GM19463 (cell line): Measurements from ENCODE around the gene ATE1.
"Not testable (repeated sequence)": the region's sequence is repeated elsewhere in the genome, so short reads cannot be mapped to it uniquely, and the experiment has no call there.

Experiments used
- ATAC-seq: cut with Tn5 transposase; IDR thresholded peaks from one replicate; pipeline ENCODE4 v1.9.1; 2021; ENCODE audit warnings: mild to moderate bottlenecking, moderate library complexity; ENCODE audit not compliant: unreplicated experiment

Gene ATE1

GRCh38 chr10:121927841-121928527, at the start of gene ATE1:
Gene ATE1 (minus strand): TSS chr10:121928031. CDS start chr10:121927949, 82 bp downstream.
- peak; percentile 81 for ATAC-seq

GRCh38 chr10:121976607-121977006, 48.8 kb upstream of the ATE1 start:
- ATAC-seq, result no peak

GRCh38 chr10:121975295-121976086, 47.7 kb upstream of the ATE1 start:
- ATAC-seq, result no peak

GRCh38 chr10:121974535-121975294, 46.9 kb upstream of the ATE1 start, which contains the start of gene NSMCE4A:
Gene NSMCE4A (minus strand): TSS chr10:121975217. CDS start chr10:121975165, 52 bp downstream.
- peak; percentile 80 for ATAC-seq

GRCh38 chr10:121974019-121974534, 46.2 kb upstream of the ATE1 start:
- ATAC-seq, result no peak

GRCh38 chr10:121969086-121969485, 41.3 kb upstream of the ATE1 start:
- ATAC-seq, result not testable (repeated sequence)

- ATAC-seq, result no peak
These were observed 38.2 kb upstream of the ATE1 start for GRCh38 chr10:121965996-121966395.

- ATAC-seq, result no peak
These were observed 33.6 kb upstream of the ATE1 start for GRCh38 chr10:121961456-121961855.

GRCh38 chr10:121959671-121960070, 31.8 kb upstream of the ATE1 start:
- no peak for ATAC-seq

- ATAC-seq, result no peak
These were observed 28.6 kb upstream of the ATE1 start for GRCh38 chr10:121956111-121957061.

- ATAC-seq, result no peak
These were observed 24.4 kb upstream of the ATE1 start for GRCh38 chr10:121952226-121952625.

GRCh38 chr10:121949451-121949850, 21.6 kb upstream of the ATE1 start:
- no peak for ATAC-seq

- ATAC-seq, result no peak
These were observed 21.2 kb upstream of the ATE1 start for GRCh38 chr10:121949049-121949448.

- ATAC-seq, result no peak
These were observed 19.8 kb upstream of the ATE1 start for GRCh38 chr10:121947343-121948330.

- no peak for ATAC-seq
These were observed 15.1 kb upstream of the ATE1 start for GRCh38 chr10:121942749-121943416.

GRCh38 chr10:121941532-121941931, 13.7 kb upstream of the ATE1 start:
- no peak for ATAC-seq

- no peak for ATAC-seq
These were observed 8.5 kb upstream of the ATE1 start for GRCh38 chr10:121936295-121936694.

- ATAC-seq, result no peak
These were observed 7.9 kb upstream of the ATE1 start for GRCh38 chr10:121935702-121936101.
